Dedifferentiated amniotic fluid mesenchymal stem cell (primary cell): ENCODE results near the gene RTEL1.
"Not testable (repeated sequence)": the region's sequence is repeated elsewhere in the genome, so short reads cannot be mapped to it uniquely, and the experiment has no call there.

Experiments used
- DNase-seq: peaks from one replicate; pipeline ENCODE4 v3.0.0-alpha.2; 2016; ENCODE audit errors: extremely low spot score

Gene RTEL1, protein sequence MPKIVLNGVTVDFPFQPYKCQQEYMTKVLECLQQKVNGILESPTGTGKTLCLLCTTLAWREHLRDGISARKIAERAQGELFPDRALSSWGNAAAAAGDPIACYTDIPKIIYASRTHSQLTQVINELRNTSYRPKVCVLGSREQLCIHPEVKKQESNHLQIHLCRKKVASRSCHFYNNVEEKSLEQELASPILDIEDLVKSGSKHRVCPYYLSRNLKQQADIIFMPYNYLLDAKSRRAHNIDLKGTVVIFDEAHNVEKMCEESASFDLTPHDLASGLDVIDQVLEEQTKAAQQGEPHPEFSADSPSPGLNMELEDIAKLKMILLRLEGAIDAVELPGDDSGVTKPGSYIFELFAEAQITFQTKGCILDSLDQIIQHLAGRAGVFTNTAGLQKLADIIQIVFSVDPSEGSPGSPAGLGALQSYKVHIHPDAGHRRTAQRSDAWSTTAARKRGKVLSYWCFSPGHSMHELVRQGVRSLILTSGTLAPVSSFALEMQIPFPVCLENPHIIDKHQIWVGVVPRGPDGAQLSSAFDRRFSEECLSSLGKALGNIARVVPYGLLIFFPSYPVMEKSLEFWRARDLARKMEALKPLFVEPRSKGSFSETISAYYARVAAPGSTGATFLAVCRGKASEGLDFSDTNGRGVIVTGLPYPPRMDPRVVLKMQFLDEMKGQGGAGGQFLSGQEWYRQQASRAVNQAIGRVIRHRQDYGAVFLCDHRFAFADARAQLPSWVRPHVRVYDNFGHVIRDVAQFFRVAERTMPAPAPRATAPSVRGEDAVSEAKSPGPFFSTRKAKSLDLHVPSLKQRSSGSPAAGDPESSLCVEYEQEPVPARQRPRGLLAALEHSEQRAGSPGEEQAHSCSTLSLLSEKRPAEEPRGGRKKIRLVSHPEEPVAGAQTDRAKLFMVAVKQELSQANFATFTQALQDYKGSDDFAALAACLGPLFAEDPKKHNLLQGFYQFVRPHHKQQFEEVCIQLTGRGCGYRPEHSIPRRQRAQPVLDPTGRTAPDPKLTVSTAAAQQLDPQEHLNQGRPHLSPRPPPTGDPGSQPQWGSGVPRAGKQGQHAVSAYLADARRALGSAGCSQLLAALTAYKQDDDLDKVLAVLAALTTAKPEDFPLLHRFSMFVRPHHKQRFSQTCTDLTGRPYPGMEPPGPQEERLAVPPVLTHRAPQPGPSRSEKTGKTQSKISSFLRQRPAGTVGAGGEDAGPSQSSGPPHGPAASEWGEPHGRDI (N-terminal part only)

GRCh38 chr20:63657937-63658748, at the start of gene RTEL1:
Gene RTEL1, plus strand, starts transcription at chr20:63658312. Its CDS starts 1,091 bp downstream, at chr20:63659403.
- DNase-seq = peak; percentile 85

DNA sequence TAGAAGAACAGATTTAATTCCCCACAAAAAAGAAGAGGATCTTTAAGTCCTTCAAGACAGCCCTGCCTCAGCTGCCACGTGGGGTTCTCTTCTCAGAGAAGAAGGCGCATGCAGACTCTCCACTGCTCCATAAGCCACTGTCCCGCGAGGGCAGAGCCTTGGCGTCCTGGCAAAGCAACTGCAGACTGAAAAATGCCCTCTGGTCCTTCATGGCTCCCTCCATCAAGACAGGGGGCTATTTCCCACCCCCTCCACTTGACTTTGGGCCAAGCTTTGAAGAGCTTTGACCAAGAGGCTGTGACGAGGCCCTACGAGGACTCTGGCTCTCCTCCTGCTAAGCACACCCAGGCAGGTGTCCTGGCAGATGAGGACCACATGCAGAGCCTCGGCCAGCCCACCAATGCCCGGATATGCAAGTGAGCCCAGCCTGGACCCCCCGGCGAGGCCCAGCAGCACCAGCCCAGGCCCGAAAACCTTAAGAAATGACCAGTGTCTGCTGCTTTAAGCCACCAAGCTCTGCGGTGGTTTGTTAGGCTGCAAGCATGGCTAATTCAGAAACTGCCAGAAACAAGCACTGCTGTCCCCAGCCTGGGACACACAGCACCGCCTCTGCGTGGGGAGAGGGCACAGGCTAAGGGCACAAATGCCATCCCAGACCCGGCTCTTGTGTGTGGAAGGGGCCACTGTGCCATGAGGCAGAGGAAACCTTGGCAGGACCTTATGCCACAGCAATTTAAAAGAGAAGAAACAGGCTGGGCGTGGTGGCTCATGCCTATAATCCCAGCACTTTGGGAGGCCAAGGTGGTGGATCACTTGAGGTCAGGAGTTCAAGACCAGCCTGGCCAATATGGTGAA, 47.3 kb upstream of the RTEL1 start:
- no peak for DNase-seq

DNA sequence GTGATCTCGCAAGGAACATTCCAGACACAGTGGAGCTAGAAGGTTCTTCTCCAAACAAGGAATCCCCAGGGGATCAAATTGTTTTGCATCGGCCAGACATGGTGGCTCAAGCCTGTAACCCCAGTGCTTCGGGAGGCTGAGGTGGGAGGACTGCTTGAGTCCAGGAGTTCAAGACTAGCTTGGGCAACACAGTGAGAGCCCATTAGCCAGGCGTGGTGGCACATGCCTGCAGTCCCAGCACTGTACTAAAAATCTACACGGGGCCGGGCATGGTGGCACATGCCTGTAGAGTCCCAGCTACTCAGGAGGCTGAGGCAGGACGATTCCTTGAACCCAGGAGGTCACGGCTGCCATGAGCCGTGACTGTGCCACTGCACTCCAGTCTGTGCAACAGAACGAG, 46.5 kb upstream of the RTEL1 start:
- DNase-seq = no peak

DNA sequence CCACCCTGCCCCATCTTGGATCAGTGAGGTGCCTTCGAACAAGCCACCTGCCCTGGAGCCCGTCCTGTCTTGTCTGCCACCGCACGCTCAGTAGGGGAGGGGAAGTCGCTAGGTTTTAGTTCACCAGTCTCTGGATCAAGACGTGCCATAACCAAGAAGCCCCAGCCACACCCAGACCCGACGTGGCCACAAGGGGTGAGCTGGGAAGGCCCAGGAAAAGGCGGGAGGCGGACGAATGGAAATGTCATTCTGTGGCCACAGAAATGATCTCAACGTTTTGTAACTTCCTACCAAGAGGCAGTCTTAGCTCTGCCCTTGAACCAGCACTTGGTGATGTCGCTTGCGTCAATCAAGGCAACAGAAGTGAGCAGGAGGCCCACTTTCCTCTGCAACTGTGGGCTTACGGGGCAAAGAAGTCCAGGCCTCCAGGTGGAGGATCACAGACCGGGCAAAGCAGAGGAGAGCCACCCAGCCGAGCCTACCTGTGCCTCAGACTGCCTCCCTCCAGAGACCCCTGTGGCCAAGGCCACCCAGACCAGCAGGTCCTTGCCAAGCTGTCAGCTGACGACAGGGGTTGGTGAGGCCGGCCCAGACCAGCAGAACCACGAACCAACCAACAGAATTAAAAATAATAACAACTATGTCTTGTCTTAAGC, 45.7 kb upstream of the RTEL1 start:
- no peak for DNase-seq

- DNase-seq = not testable (repeated sequence)
Observed at GRCh38 chr20:63613863-63614594, 44.1 kb upstream of the RTEL1 start.

DNA sequence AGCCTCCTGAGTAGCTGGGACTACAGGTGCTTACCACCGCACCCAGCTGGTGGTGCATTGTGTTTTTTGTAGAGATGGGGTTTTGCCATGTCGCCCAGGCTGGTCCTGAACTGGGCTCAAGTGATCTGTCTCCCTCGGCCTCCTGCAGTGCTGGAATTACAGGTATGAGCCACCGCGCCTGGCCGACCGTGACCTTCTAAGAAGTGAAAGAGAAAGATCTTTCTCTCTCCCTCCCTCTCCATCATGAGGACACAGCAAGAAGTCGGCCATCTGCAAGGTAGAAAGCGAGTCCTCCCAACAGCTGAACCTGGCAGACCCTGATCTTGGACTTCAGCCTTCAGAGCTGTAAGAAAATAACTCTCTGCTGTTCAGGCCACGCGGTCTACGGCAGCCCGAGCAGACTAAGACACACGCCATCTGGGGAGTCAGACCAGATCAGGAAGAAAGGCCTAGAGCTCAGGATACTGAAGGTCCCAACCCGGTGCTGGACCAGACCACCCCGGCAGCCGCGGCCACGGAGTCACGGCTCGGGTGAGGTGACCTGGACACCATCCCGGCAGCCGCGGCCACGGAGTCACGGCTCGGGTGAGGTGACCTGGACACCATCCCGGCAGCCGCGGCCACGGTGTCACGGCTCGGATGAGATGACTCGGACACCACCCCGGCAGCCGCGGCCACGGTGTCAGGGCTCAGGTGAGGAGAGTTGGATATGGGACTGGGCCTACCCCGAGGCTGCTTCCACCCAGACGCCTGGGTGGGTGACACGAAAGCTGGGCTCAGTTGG, 40.8 kb upstream of the RTEL1 start:
- DNase-seq = no peak

GRCh38 chr20:63617876-63618265, 40.2 kb upstream of the RTEL1 start:
- no peak for DNase-seq

GRCh38 chr20:63618291-63618980, 39.7 kb upstream of the RTEL1 start:
- no peak for DNase-seq

DNA sequence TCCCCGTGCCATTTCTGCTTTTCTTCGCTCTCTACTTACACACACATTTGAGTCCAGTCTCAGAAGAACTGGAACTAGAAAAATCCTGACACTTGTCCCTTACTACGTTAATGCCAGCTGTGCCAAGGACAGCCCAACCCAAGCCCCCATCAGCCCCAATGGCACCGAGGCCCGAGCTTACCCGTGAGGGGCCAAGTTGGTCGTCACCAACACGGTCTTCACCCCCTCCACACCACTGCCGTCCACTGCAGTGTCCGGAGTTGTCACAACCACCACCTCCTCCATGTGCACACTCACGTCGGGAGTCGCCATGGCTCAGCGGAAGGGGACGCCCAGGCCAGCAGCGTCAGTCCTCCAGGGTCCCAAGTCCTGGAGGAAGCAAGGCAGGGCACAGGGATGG, 39.0 kb upstream of the RTEL1 start:
- DNase-seq = no peak

GRCh38 chr20:63619505-63619904, 38.6 kb upstream of the RTEL1 start:
- DNase-seq = no peak

GRCh38 chr20:63620991-63621390, 37.1 kb upstream of the RTEL1 start:
- no peak for DNase-seq

DNA sequence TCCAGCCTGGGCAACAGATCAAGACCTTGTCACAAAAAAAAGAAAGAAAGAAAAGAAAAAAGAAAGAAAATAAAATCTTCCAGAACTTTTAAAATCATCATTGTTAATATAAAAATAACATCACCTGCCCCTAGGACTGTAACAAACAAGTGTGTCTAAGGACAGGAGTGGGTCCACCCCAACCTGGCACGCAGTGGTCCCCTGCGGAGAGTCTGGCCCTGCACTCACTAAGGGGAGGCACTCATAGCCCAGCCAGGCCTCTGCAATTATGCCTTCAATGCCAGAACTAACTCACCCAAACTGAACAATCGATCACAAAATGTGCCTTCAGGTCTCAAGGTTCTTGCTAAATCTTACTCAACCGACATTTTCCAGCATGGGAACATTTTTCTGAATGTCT, 36.0 kb upstream of the RTEL1 start:
- no peak for DNase-seq

- no peak for DNase-seq
Observed at GRCh38 chr20:63622732-63623131, 35.4 kb upstream of the RTEL1 start.

- DNase-seq = no peak
Observed at GRCh38 chr20:63624486-63624885, 33.6 kb upstream of the RTEL1 start.

DNA sequence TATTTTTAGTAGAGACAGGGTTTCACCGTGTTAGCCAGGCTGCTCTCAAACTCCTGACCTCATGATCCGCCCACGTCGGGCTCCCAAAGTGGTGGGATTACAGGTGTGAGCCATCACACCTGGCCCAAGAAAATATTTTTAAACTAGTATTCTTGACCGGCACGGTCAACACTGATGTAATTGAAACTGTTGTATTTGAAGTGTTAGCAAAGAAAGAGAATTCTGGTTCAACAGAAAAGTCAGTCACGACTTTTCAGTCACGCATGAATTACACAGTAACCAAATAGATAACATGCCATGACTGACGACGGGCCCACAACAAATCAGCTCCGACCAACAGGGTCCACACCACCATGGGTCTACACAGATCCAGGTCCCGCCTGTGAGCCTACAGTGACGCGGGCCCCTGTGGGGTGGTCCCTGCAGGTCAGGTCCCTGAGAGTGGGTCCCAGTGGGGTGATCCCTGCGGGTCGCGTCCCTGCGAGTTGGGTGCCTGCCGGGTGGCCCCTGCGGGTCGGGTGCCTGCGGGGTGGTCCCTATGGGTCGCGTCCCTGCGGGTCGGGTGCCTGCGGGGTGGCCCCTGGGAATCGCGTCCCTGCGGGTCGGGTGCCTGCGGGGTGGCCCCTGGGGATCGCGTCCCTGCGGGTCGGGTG, 32.2 kb upstream of the RTEL1 start:
- DNase-seq = no peak

DNA sequence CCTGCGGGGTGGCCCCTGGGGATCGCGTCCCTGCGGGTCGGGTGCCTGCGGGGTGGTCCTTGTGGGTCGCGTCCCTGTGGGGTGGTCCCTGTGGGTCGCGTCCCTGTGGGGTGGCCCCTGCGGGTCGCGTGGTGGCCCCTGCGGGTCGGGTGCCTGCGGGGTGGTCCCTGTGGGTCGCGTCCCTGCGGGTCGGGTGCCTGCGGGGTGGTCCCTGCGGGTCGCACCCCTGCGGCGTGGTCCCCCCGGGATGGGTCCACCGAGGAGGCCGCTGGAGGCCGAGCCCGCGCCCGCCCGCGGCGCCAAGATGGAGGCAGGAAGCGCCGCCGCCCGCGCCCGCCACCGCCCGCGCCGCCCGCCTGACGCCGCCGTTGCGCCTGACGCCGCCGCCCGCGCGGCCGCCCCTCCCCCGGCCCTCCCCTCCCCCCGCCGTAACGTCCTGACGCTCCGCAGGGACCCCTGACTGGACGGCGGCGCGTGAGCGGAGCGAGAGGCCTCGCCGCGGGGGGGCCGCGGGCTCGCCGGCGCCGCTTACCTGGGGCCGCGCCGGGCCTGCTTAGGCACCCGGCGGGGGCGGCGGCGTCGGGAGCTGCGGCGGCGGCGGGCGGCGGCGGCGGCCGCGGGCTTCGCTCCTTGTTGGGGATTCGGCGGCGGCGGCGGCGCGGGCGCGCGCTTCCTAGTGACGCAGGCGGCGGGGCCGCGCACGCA, 31.5 kb upstream of the RTEL1 start, which contains the start of gene GMEB2:
TSS of gene GMEB2 (minus strand) at position 678 of the 705 bp plus-strand sequence. CDS start 7,704 bp downstream, outside the sequence.
- peak; percentile 17 for DNase-seq
